ENCODE data around the gene NCOR2. TPM values are rescaled to one million over a fixed set of nuclear protein-coding genes. Genes with fewer than 3 reads are reported as not detected.
"Not testable (repeated sequence)": the region's sequence is repeated elsewhere in the genome, so short reads cannot be mapped to it uniquely, and the experiment has no call there.

NCOR2 gene
- total and polyA plus RNA-seq, 12 donors = 46.9 to 200 (median 132) TPM

DNA sequence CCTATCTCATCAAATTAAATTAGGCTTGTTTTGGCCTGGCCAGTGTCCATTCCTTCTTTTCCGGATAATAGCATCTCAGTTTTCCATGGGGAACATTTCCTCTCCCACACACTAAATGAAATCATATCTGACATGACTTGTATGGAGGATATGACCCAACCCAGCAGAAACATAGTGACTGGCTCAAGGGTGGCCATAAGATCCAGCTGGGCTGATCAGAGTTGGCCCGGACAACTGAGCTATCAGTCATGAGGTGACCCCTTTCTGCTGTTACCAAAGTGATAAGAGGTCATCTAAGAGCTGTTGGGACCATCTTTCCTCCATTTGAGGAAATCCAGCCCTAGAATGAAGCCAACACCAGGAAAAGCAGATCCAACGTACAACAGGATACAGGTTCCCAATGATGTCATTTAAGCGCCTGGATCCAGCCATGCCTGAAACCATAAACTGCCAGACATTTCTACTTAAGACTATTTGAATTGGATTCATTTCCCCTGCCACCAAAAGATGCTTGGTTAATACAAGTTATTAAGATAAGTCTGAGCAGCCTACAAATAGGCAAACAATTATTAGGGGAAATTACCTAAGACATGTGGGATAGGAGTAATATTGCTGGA, 20.7 kb upstream of the NCOR2 start:
- Histone ChIP-seq H3K27ac (peak overlapping the region in 9 of 10 donors; percentile 15 to 82 (median 61)), H3K4me1 (peaks cover 6 to 45% (median 9%) of the 10 kb centered on the region in 9 donors), H3K9me3 (peaks cover 0 to 12% (median 0%) of the 10 kb centered on the region in 11 donors), H3K36me3 (no peaks in the 10 kb centered on the region), H3K27me3 (no peaks in the 10 kb centered on the region), H3K4me3 (no peak overlapping the region)
- WGBS, 2 donors = 73 to 77% methylated on average over 4 of the region's 4 CpGs
- ATAC-seq = peak in 6 of 8 donors; percentile 22 to 69 (median 38)
- TF ChIP-seq, protein P1, sequence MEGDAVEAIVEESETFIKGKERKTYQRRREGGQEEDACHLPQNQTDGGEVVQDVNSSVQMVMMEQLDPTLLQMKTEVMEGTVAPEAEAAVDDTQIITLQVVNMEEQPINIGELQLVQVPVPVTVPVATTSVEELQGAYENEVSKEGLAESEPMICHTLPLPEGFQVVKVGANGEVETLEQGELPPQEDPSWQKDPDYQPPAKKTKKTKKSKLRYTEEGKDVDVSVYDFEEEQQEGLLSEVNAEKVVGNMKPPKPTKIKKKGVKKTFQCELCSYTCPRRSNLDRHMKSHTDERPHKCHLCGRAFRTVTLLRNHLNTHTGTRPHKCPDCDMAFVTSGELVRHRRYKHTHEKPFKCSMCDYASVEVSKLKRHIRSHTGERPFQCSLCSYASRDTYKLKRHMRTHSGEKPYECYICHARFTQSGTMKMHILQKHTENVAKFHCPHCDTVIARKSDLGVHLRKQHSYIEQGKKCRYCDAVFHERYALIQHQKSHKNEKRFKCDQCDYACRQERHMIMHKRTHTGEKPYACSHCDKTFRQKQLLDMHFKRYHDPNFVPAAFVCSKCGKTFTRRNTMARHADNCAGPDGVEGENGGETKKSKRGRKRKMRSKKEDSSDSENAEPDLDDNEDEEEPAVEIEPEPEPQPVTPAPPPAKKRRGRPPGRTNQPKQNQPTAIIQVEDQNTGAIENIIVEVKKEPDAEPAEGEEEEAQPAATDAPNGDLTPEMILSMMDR (IDR thresholded peaks at IDR 0.05) = no peak
- no peak for DNase-seq
- intact Hi-C loops (cut with DNase I) = loop anchor here in 1 of 10 donors (10.0 kb wide), 1 partner anchor 137 kb away; no protein-coding TSS in a partner anchor

DNA sequence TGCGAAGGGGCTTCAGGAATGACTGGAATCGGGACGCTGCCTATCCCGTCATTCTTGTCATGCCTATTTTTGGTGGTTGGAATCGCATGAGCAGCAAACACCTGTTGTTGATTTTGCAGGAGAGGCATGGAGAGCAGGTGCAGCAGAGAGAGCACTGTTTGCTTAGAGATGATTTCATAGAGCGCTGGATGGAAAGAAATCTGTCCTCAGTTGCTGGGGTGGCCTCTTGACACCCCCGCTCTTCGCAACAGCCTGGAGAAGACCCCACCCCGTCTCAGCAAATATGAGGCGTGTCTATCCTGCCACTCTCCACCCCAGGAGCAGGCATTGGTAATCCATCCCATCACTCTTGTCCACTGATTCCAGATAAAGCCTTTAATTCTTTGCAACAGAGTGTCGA, 19.3 kb upstream of the NCOR2 start:
- Histone ChIP-seq H3K9me3 (peaks cover 0 to 12% (median 0%) of the 10 kb centered on the region in 11 donors), H3K36me3 (no peaks in the 10 kb centered on the region), H3K4me3 (no peak overlapping the region), H3K27me3 (no peaks in the 10 kb centered on the region), H3K4me1 (peaks cover 8 to 42% (median 18%) of the 10 kb centered on the region in 9 donors), H3K27ac (no peak overlapping the region)
- ATAC-seq (no peak), DNase-seq (no peak)
- WGBS, 2 donors = 81 to 83% methylated on average over 11 of the region's 11 CpGs
- intact Hi-C loops (cut with DNase I) = loop anchor here in 1 of 10 donors (10.0 kb wide), 1 partner anchor 138 kb away; no protein-coding TSS in a partner anchor
- TF ChIP-seq, protein P1 (IDR thresholded peaks at IDR 0.05) = no peak

DNA sequence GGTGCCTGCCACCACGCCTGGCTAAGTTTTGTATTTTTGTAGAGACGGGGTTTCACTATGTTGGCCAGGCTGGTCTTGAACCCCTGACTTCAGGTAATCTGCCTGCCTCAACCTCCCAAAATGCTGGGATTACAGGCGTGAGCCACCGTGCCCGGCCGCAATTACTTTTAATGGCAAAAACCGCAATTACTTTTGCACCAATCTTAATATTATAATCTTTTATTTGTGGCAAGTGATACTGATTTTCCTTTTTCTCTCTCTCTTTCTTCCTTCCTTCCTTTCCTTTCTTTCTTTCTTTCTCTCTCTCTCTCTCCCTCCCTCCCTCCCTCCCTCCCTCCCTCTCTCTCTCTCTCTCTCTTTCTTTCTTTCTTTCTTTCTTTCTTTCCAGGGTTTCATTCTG, 17.1 kb upstream of the NCOR2 start:
- H3K27ac ChIP-seq, H3K4me3 ChIP-seq, H3K27me3 ChIP-seq, ATAC-seq, H3K36me3 ChIP-seq, H3K9me3 ChIP-seq, DNase-seq: not testable (repeated sequence)
- 97 to 98% methylated on average over 7 of the region's 7 CpGs for WGBS, 2 donors
- peaks cover 8 to 36% (median 18%) of the 10 kb centered on the region in 9 donors for H3K4me1 ChIP-seq
- intact Hi-C loops (cut with DNase I) = loop anchor here in 1 of 10 donors (10.0 kb wide), 1 partner anchor 140 kb away; no protein-coding TSS in a partner anchor

DNA sequence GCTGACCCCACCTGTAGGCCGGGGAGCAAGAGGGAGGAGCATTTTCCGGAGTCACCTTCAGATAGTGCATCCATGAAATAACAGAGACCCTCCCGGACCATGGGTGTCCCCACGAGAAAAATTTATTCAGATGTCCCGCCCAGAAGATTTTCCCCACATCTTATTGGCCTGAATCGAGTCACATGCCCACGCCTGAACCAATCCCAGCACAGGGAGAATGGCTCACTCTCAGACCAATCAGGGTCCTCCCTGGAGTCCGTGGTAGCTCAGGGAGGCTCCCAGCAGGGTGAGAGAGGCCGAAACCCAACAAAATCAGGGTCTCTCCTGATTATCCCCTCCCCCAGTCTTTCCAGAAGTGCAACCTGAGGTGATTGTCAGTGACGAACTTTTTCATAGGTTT, 16.4 kb upstream of the NCOR2 start:
- Histone ChIP-seq H3K27me3 (no peaks in the 10 kb centered on the region), H3K9me3 (peaks cover 0 to 8% (median 0%) of the 10 kb centered on the region in 11 donors), H3K4me1 (peaks cover 8 to 29% (median 16%) of the 10 kb centered on the region in 9 donors), H3K4me3 (no peak overlapping the region), H3K36me3 (no peaks in the 10 kb centered on the region), H3K27ac (no peak overlapping the region)
- DNase-seq = no peak
- 95 to 97% methylated on average over 10 of the region's 10 CpGs for WGBS, 2 donors
- ATAC-seq = no peak
- TF ChIP-seq, protein P1 (IDR thresholded peaks at IDR 0.05) = no peak
- intact Hi-C loops (cut with DNase I) = loop anchor here in 1 of 10 donors (10.0 kb wide), 1 partner anchor 141 kb away; no protein-coding TSS in a partner anchor

DNA sequence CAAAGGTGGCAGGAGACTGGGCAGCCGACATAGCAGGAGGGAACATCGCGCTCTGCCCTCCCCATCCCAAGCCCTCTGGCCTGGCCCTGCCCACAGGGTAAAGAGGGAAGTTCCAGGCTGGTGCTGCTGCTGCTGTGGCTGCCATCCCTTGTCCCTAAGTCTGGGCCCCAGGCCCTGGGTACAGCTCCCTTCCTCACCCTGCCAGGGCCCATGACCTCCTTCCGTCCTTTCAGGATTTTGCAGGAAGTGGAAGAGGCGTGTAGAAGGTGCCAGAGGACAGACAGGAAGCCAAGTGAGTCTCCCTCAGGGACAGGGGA, 14.7 kb upstream of the NCOR2 start:
- Histone ChIP-seq H3K4me1 (peaks cover 3 to 17% (median 10%) of the 10 kb centered on the region in 9 donors), H3K36me3 (no peaks in the 10 kb centered on the region), H3K9me3 (peaks cover 0 to 10% (median 0%) of the 10 kb centered on the region in 11 donors), H3K27ac (peak overlapping the region in 5 of 10 donors; percentile 2 to 58 (median 35)), H3K4me3 (no peak overlapping the region), H3K27me3 (no peaks in the 10 kb centered on the region)
- intact Hi-C loops (cut with DNase I) = loop anchor here in 1 of 10 donors (10.0 kb wide), 1 partner anchor 143 kb away; no protein-coding TSS in a partner anchor
- TF ChIP-seq, protein P1 (IDR thresholded peaks at IDR 0.05) = no peak
- 27 to 37% methylated on average over 5 of the region's 5 CpGs for WGBS, 2 donors
- ATAC-seq = peak; percentile 46 to 84 (median 70)
- peak in 1 of 2 donors; percentile 38 for DNase-seq

All from heart right ventricle (tissue), 16 donors.